Gastrocnemius medialis (tissue), 4 donors: ENCODE data around the gene DDX56. TPM values are rescaled to one million over a fixed set of nuclear protein-coding genes. Genes with fewer than 3 reads are reported as not detected.
"Not testable (repeated sequence)": the region's sequence is repeated elsewhere in the genome, so short reads cannot be mapped to it uniquely, and the experiment has no call there.

Source experiments
- ATAC-seq, 2 donors: fragments of 150-250 bp; one replicate each; pipeline ENCODE4 v1.9.1; 2016
- DNase-seq, 2 donors: peaks; one replicate each; pipeline ENCODE4 v3.0.0-alpha.2; 2019
- H3K27ac ChIP-seq, 4 donors: fragments of 200-600 bp; sonication (generic); 1 replicate in 1 of 4; 2 replicates in 3 of 4; pipeline ENCODE4 v1.5.1; 2016 to 2018; ENCODE audit warnings: mild to moderate bottlenecking in 2 of 4, moderate library complexity in 1 of 4
- H3K27me3 ChIP-seq, 3 donors: fragments of 200-600 bp; sonication (generic) in 2 of 3; 1 replicate in 1 of 3; 2 replicates in 2 of 3; pipeline versions ENCODE4 v1.5.1 to v1.6.0; 2016 to 2019; ENCODE audit warnings: mild to moderate bottlenecking in 1 of 3, moderate library complexity in 1 of 3
- H3K36me3 ChIP-seq, 2 donors: fragments of 200-600 bp; sonication (generic) in 1 of 2; one replicate each; pipeline ENCODE4 v1.5.1; 2017 to 2018
- H3K4me1 ChIP-seq, 2 donors: fragments of 200-600 bp; sonication (generic) in 1 of 2; one replicate each; pipeline ENCODE4 v1.5.1; 2016 to 2017; ENCODE audit warnings: mild to moderate bottlenecking in 2 of 2
- H3K4me3 ChIP-seq, 4 donors: fragments of 200-600 bp; sonication (generic) in 3 of 4; 1 replicate in 1 of 4; 2 replicates in 3 of 4; pipeline ENCODE4 v1.5.1; 2016 to 2019; ENCODE audit warnings: mild to moderate bottlenecking in 2 of 4
- H3K9me3 ChIP-seq, 3 donors: fragments of 200-600 bp; sonication (generic) in 2 of 3; 1 replicate in 1 of 3; 2 replicates in 2 of 3; pipeline ENCODE4 v1.5.1; 2016 to 2019
- CTCF ChIP-seq, 5 experiments: fragments of 450-650 bp in 3 of 5; fragments of 200-600 bp in 2 of 5; sonication (generic) in 2 of 5; IDR thresholded peaks in 4 of 5; conservative IDR thresholded peaks in 1 of 5; 1 replicate in 4 of 5; 2 replicates in 1 of 5; pipeline ENCODE4 v1.5.1; 2016 to 2019; ENCODE audit warnings: antibody characterized with exemption in 5 of 5, mild to moderate bottlenecking in 3 of 5, moderate library complexity in 3 of 5
- POLR2A ChIP-seq, 2 donors: fragments of 450-650 bp; IDR thresholded peaks; one replicate each; pipeline ENCODE4 v1.6.1; 2017; ENCODE audit warnings: antibody characterized with exemption in 2 of 2, mild to moderate bottlenecking in 2 of 2, moderate library complexity in 2 of 2
- in situ Hi-C, 4 donors: fragments of 200-750 bp; cut with MboI; loops; one replicate each; pipeline versions ENCODE4 v1.15.0 to v1.8.0; 2017; ENCODE audit warnings: low sequenced_read_pairs in 4 of 4
- intact Hi-C: fragments of 100-400 bp; cut with DNase I; formaldehyde crosslinking; loops from one replicate; pipeline ENCODE4 v1.15.1; 2023; ENCODE audit warnings: low total_unique reads
- total RNA-seq, 4 donors: library from RNA; depleted of rRNA; stranded (reverse); fragments of >200 nt; gene quantifications; one replicate each; pipeline versions ENCODE4 v1.1.0 to v1.2.3, GENCODE V29; 2016

Gene DDX56
- total RNA-seq, 4 donors from 2014 or later, result 57.7 to 73.2 (median 66.1) TPM

- no peak for DNase-seq
- Histone ChIP-seq H3K9me3 (no peaks in the 10 kb centered on the region), H3K4me1 (peaks cover 5 to 8% of the 10 kb centered on the region in 2 donors), H3K27ac (no peak overlapping the region), H3K4me3 (no peak overlapping the region), H3K27me3 (no peaks in the 10 kb centered on the region), H3K36me3 (no peaks in the 10 kb centered on the region)
- intact Hi-C loops, result no loop called here
- no peak for ATAC-seq
- in situ Hi-C loops, result no loop called here
- TF ChIP-seq POLR2A (IDR thresholded peaks at IDR 0.05), result no peak
- TF ChIP-seq CTCF (IDR thresholded peaks at IDR 0.05 in 4 of 5, conservative IDR thresholded peaks at IDR 0.05 in 1 of 5), result no peak
Measured at GRCh38 chr7:44602576-44602910, 28.8 kb upstream of the DDX56 start.

DNA sequence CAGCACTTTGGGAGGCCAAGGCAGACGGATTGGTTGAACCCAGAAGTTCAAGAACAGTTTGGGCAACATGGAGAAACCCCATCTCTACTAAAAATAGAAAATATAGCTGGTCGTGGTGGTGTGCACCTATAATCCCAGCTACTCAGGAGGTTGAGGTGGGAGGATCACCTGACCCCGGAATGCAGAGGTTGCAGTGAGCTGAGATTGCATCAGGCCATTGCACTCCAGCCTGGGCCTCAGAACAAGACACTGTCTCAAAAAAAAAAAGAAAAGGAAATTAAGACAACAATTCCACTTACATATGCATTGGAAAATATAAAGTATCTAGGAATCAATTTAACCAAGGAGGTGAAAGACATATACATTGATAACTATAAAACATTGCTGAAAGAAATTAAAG, 25.5 kb upstream of the DDX56 start:
- Histone ChIP-seq H3K27ac (no peak overlapping the region), H3K36me3 (no peaks in the 10 kb centered on the region), H3K4me3 (no peak overlapping the region), H3K4me1 (peaks cover 10 to 15% of the 10 kb centered on the region in 2 donors), H3K27me3 (no peaks in the 10 kb centered on the region), H3K9me3 (no peaks in the 10 kb centered on the region)
- TF ChIP-seq CTCF (IDR thresholded peaks at IDR 0.05 in 4 of 5, conservative IDR thresholded peaks at IDR 0.05 in 1 of 5) (no peak), POLR2A (IDR thresholded peaks at IDR 0.05) (no peak)
- DNase-seq (no peak), ATAC-seq (no peak)
- in situ Hi-C loops, result loop anchor here (10.0 to 25.0 kb wide), 5 partner anchors 113 to 513 kb away; partner anchors contain the start of genes TBRG4 (in 4 of the 4) and H2AZ2 (in 1 of the 4)
- intact Hi-C loops, result no loop called here

GRCh38 chr7:44597181-44597580, 23.5 kb upstream of the DDX56 start:
- H3K36me3 ChIP-seq, intact Hi-C loops, H3K27me3 ChIP-seq, DNase-seq, H3K4me3 ChIP-seq, H3K9me3 ChIP-seq, H3K27ac ChIP-seq, ATAC-seq: not testable (repeated sequence)
- H3K4me1 ChIP-seq, result peaks cover 10 to 15% of the 10 kb centered on the region in 2 donors
- in situ Hi-C loops, result loop anchor here (10.0 to 25.0 kb wide), 5 partner anchors 115 to 515 kb away; partner anchors contain the start of genes TBRG4 (in 4 of the 4) and H2AZ2 (in 1 of the 4)

GRCh38 chr7:44595934-44596635, 22.4 kb upstream of the DDX56 start:
- H3K27ac ChIP-seq, result peak overlapping the region; percentile 77 to 88 (median 83)
- H3K4me1 ChIP-seq, result peaks cover 10 to 15% of the 10 kb centered on the region in 2 donors
- no peaks in the 10 kb centered on the region for H3K36me3 ChIP-seq
- intact Hi-C loops, result no loop called here
- H3K4me3 ChIP-seq, result no peak overlapping the region
- in situ Hi-C loops, result loop anchor here (10.0 to 25.0 kb wide), 5 partner anchors 116 to 516 kb away; partner anchors contain the start of genes TBRG4 (in 4 of the 4) and H2AZ2 (in 1 of the 4)
- no peaks in the 10 kb centered on the region for H3K27me3 ChIP-seq
- peak; percentile 98 to 99 for ATAC-seq
- H3K9me3 ChIP-seq, result no peaks in the 10 kb centered on the region
- TF ChIP-seq POLR2A (IDR thresholded peaks at IDR 0.05) (peak; percentile 53 to 57), CTCF (IDR thresholded peaks at IDR 0.05 in 4 of 5, conservative IDR thresholded peaks at IDR 0.05 in 1 of 5) (no peak)
- DNase-seq, result peak in 1 of 2 donors; percentile 56

DNA sequence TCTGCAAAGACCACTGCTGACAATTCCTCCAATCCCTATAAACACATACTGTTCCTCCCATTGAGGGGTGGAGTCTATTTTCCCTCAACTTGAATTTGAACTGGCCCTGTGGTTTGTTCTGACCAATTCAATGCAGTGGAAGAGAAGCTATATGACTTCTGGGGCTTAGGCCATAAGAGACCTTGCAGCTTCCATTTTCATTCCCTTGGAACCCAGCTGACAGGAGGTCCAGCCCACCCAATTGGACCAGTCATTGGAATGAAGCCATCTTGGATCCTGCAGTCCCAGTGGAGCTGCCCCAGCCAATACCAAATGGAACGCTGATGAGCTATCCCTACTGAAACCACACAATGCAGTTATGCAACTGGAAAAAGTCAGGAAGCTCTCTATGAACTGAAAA, 17.2 kb upstream of the DDX56 start:
- in situ Hi-C loops, result loop anchor here (5.0 to 25.0 kb wide), 6 partner anchors 121 to 521 kb away; partner anchors contain the start of genes TBRG4 (in 4 of the 4) and H2AZ2 (in 1 of the 4)
- ATAC-seq, result no peak
- no peak overlapping the region for H3K4me3 ChIP-seq
- H3K4me1 ChIP-seq, result peaks cover 4 to 11% of the 10 kb centered on the region in 2 donors
- H3K27me3 ChIP-seq, result no peaks in the 10 kb centered on the region
- no peak overlapping the region for H3K27ac ChIP-seq
- no peak for DNase-seq
- no peaks in the 10 kb centered on the region for H3K9me3 ChIP-seq
- no peaks in the 10 kb centered on the region for H3K36me3 ChIP-seq
- intact Hi-C loops, result no loop called here
- TF ChIP-seq CTCF (IDR thresholded peaks at IDR 0.05 in 4 of 5, conservative IDR thresholded peaks at IDR 0.05 in 1 of 5), result no peak
- no peak for TF ChIP-seq POLR2A (IDR thresholded peaks at IDR 0.05)
